Skin epidermis (tissue), 12 donors: ENCODE results near the gene VPS18.
"Not testable (repeated sequence)": the region's sequence is repeated elsewhere in the genome, so short reads cannot be mapped to it uniquely, and the experiment has no call there.

Experiments
- H3K27ac ChIP-seq, 21 experiments: fragments of 200-600 bp; sonication (generic) in 11 of 21; one replicate each; pipeline ENCODE4 v1.5.0; 2020; ENCODE audit warnings: mild to moderate bottlenecking in 3 of 21, inconsistent platforms in 2 of 21, moderate library complexity in 2 of 21
- H3K4me3 ChIP-seq, 7 experiments: fragments of 200-600 bp; sonication (generic) in 2 of 7; one replicate each; pipeline ENCODE4 v1.5.0; 2020; ENCODE audit warnings: inconsistent platforms in 2 of 7, mild to moderate bottlenecking in 2 of 7, moderate library complexity in 1 of 7

The VPS18 gene

GRCh38 chr15:40893733-40894680 is at the start of gene VPS18:
Gene VPS18 (plus strand): TSS chr15:40894450. CDS start chr15:40894769, 319 bp downstream.
- Histone ChIP-seq H3K27ac (peak within 1 kb of the TSS; percentile 54 to 95 (median 85)), H3K4me3 (peak within 1 kb of the TSS; percentile 57 to 96 (median 79))

GRCh38 chr15:40844696-40845030 is 49.6 kb upstream of the VPS18 start:
- H3K27ac ChIP-seq = peak overlapping the region; percentile 52 to 94 (median 87)
- peak overlapping the region; percentile 45 to 79 (median 69) for H3K4me3 ChIP-seq

- Histone ChIP-seq H3K27ac (peak overlapping the region in 20 of 21 experiments; percentile 69 to 94 (median 87)), H3K4me3 (peak overlapping the region; percentile 45 to 79 (median 69))
These were observed 49.2 kb upstream of the VPS18 start for GRCh38 chr15:40845036-40845435.

GRCh38 chr15:40845511-40846284 is 48.6 kb upstream of the VPS18 start:
- Histone ChIP-seq H3K4me3 (peak overlapping the region; percentile 45 to 79 (median 69)), H3K27ac (peak overlapping the region in 19 of 21 experiments; percentile 19 to 94 (median 83))

GRCh38 chr15:40846841-40847222 is 47.4 kb upstream of the VPS18 start:
- Histone ChIP-seq H3K27ac (peak overlapping the region in 20 of 21 experiments; percentile 6 to 92 (median 78)), H3K4me3 (peak overlapping the region in 6 of 7 experiments; percentile 6 to 79 (median 68))

GRCh38 chr15:40847223-40847961 is 46.9 kb upstream of the VPS18 start:
- H3K4me3 ChIP-seq = peak overlapping the region in 6 of 7 experiments; percentile 6 to 79 (median 68)
- peak overlapping the region in 20 of 21 experiments; percentile 6 to 92 (median 78) for H3K27ac ChIP-seq

- H3K27ac ChIP-seq = no peak overlapping the region
- no peak overlapping the region for H3K4me3 ChIP-seq
These were observed 43.6 kb upstream of the VPS18 start for GRCh38 chr15:40850576-40851112.

GRCh38 chr15:40852529-40852928 is 41.7 kb upstream of the VPS18 start:
- H3K27ac ChIP-seq = no peak overlapping the region
- no peak overlapping the region for H3K4me3 ChIP-seq

- H3K27ac ChIP-seq = no peak overlapping the region
- H3K4me3 ChIP-seq = no peak overlapping the region
These were observed 40.9 kb upstream of the VPS18 start for GRCh38 chr15:40853241-40853890.

GRCh38 chr15:40854161-40854560 is 40.1 kb upstream of the VPS18 start:
- no peak overlapping the region for H3K4me3 ChIP-seq
- H3K27ac ChIP-seq = no peak overlapping the region

GRCh38 chr15:40855706-40856234 is 38.5 kb upstream of the VPS18 start:
- H3K4me3 ChIP-seq = no peak overlapping the region
- H3K27ac ChIP-seq = no peak overlapping the region

GRCh38 chr15:40856746-40857145 is 37.5 kb upstream of the VPS18 start:
- Histone ChIP-seq H3K27ac (peak overlapping the region in 17 of 21 experiments; percentile 7 to 71 (median 47)), H3K4me3 (no peak overlapping the region)

GRCh38 chr15:40857601-40858341 is 36.5 kb upstream of the VPS18 start:
- peak overlapping the region in 17 of 21 experiments; percentile 7 to 71 (median 58) for H3K27ac ChIP-seq
- no peak overlapping the region for H3K4me3 ChIP-seq

- H3K27ac ChIP-seq = peak overlapping the region in 1 of 21 experiments; percentile 15
- no peak overlapping the region for H3K4me3 ChIP-seq
These were observed 35.5 kb upstream of the VPS18 start for GRCh38 chr15:40858706-40859105.

GRCh38 chr15:40859206-40859851 is 34.9 kb upstream of the VPS18 start:
- no peak overlapping the region for H3K4me3 ChIP-seq
- H3K27ac ChIP-seq = no peak overlapping the region

GRCh38 chr15:40861147-40861546 is 33.1 kb upstream of the VPS18 start:
- peak overlapping the region in 1 of 21 experiments; percentile 16 for H3K27ac ChIP-seq

GRCh38 chr15:40863660-40864270 is 30.5 kb upstream of the VPS18 start:
- H3K4me3 ChIP-seq = no peak overlapping the region
- peak overlapping the region in 10 of 21 experiments; percentile 5 to 65 (median 39) for H3K27ac ChIP-seq

More at GRCh38 chr15:40861147-40861546, 33.1 kb upstream of the VPS18 start:
- H3K4me3 ChIP-seq = not testable (repeated sequence)
